ENCODE measurements around the gene MSTN.

The MSTN gene

GRCh38 chr2:190080527-190081049 is 18.1 kb upstream of the MSTN start:
- no peak overlapping the region for H3K27ac Mint-ChIP-seq
- peaks cover 6% of the 10 kb centered on the region for H3K9me3 Mint-ChIP-seq
- H3K4me1 Mint-ChIP-seq: no peaks in the 10 kb centered on the region
- no peak for TF ChIP-seq CTCF (IDR thresholded peaks at IDR 0.05; ENCODE audit: unreplicated experiment in 3 of 3)
- no peaks in the 10 kb centered on the region for H3K27me3 Mint-ChIP-seq (ENCODE audit: low read depth)
- H3K4me3 Mint-ChIP-seq: no peak overlapping the region
- no peaks in the 10 kb centered on the region for H3K36me3 Mint-ChIP-seq (ENCODE audit: low read depth)

- Mint-ChIP-seq H3K9me3 (peaks cover 9% of the 10 kb centered on the region), H3K4me3 (no peak overlapping the region), H3K4me1 (no peaks in the 10 kb centered on the region), H3K36me3 (ENCODE audit: low read depth) (no peaks in the 10 kb centered on the region), H3K27ac (no peak overlapping the region), H3K27me3 (ENCODE audit: low read depth) (no peaks in the 10 kb centered on the region)
- no peak for TF ChIP-seq CTCF (IDR thresholded peaks at IDR 0.05; ENCODE audit: unreplicated experiment in 3 of 3)
Measured at GRCh38 chr2:190079160-190079559, 16.6 kb upstream of the MSTN start.

DNA sequence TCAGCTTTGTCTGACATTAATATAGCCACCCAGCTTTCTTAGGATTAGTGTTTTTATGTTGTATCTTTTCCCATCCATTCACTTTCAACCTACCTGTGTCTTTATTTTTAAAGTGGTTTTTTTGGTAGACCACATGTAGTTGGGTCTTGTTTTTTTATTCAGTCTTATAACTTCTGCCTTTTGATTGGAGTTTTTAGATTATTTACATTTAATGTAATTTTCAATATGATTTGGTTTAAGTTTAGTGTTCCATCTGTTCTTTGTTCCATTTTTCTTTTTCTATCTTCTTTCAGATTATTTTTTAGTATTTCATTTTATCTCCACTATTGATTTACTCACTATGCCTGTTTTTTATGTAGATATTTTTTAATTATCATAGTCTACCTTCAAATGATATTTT is 13.1 kb upstream of the MSTN start:
- TF ChIP-seq CTCF (IDR thresholded peaks at IDR 0.05; ENCODE audit: unreplicated experiment in 3 of 3): no peak
- Mint-ChIP-seq H3K9me3 (peaks cover 9% of the 10 kb centered on the region), H3K27ac (no peak overlapping the region)

DNA sequence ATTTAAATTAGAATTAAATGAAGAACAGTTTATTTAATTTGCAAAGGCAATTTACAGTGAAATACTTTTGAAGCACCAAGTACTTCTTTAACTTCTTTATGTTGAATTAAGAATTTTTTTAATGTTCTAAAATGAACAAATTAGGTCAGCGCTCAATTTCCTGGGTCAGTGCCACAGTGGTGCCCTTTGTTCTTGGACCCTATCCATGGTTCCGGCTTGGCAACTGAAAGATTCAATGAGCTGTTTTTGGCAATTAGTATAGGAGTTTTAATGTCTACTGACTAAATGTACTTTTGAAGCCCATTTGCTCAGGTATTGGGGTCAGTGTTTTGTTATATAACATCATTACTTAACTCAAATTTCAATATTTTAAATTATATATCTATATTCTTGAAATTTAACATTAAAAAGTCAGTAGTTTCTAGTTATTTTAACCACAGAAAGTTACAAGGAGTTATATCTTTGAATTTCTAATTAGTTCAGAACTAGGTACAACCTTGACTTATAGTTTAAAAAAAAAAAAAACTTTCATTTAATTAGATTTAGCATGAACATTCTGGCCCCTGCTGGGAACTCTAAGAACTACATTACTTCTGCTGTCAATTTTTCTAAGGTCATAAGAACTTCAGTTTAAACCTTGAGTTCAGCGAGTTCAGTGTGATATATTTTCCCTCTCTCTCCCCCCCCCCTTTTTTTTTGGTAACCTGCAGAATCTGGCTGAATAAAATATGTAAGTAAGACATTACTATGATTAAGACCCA is 7.6 kb upstream of the MSTN start:
- H3K36me3 Mint-ChIP-seq (ENCODE audit: low read depth): no peaks in the 10 kb centered on the region
- no peaks in the 10 kb centered on the region for H3K27me3 Mint-ChIP-seq (ENCODE audit: low read depth)
- H3K4me3 Mint-ChIP-seq: no peak overlapping the region
- no peaks in the 10 kb centered on the region for H3K4me1 Mint-ChIP-seq
- H3K27ac Mint-ChIP-seq: no peak overlapping the region
- TF ChIP-seq CTCF (IDR thresholded peaks at IDR 0.05; ENCODE audit: unreplicated experiment in 3 of 3): peak; percentile 48 to 75 (median 52)
- H3K9me3 Mint-ChIP-seq: no peaks in the 10 kb centered on the region

More for the DNA sequence above, 13.1 kb upstream of the MSTN start:
- Mint-ChIP-seq H3K4me1 (no peaks in the 10 kb centered on the region), H3K27me3 (ENCODE audit: low read depth) (no peaks in the 10 kb centered on the region), H3K36me3 (ENCODE audit: low read depth) (no peaks in the 10 kb centered on the region), H3K4me3 (no peak overlapping the region)

GRCh38 chr2:190068764-190069163 is 6.2 kb upstream of the MSTN start:
- Mint-ChIP-seq H3K27me3 (ENCODE audit: low read depth) (no peaks in the 10 kb centered on the region), H3K27ac (no peak overlapping the region), H3K9me3 (no peaks in the 10 kb centered on the region), H3K36me3 (ENCODE audit: low read depth) (no peaks in the 10 kb centered on the region), H3K4me3 (no peak overlapping the region), H3K4me1 (no peaks in the 10 kb centered on the region)
- TF ChIP-seq CTCF (IDR thresholded peaks at IDR 0.05; ENCODE audit: unreplicated experiment in 3 of 3): no peak

DNA sequence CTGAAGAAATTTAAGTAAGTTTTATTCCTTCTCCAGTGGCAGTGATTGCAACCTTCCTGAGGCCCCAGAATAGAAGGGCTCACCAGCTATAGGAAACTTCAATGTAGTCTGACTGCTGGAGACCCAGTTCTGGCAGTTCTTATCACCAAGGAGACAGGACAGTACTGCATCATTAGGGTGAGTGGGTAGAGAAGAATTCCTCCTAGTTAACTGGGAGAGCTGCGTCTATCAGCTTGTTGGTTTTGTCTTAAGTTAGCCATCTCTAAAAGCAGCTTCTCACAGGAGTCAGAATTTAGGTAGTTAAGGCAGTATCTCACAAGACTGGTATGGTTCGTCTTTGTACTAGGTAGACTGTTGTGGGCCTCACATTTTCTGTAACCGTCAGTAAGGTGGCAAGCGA is 3.3 kb upstream of the MSTN start:
- peaks cover 13% of the 10 kb centered on the region for H3K4me1 Mint-ChIP-seq
- H3K9me3 Mint-ChIP-seq: no peaks in the 10 kb centered on the region
- H3K27me3 Mint-ChIP-seq (ENCODE audit: low read depth): no peaks in the 10 kb centered on the region
- H3K4me3 Mint-ChIP-seq: no peak overlapping the region
- H3K36me3 Mint-ChIP-seq (ENCODE audit: low read depth): no peaks in the 10 kb centered on the region
- no peak overlapping the region for H3K27ac Mint-ChIP-seq
- TF ChIP-seq CTCF (IDR thresholded peaks at IDR 0.05; ENCODE audit: unreplicated experiment in 3 of 3): no peak
